GM21786 (cell line): ENCODE results near the gene HFM1.
"Not testable (repeated sequence)": the region's sequence is repeated elsewhere in the genome, so short reads cannot be mapped to it uniquely, and the experiment has no call there.

Experiments
- ATAC-seq: cut with Tn5 transposase; IDR thresholded peaks from one replicate; pipeline ENCODE4 v1.9.1; 2021; ENCODE audit not compliant: unreplicated experiment

The HFM1 gene

GRCh38 chr1:91349524-91349923, 55.1 kb downstream of the HFM1 start:
- no peak for ATAC-seq

- no peak for ATAC-seq
Observed at GRCh38 chr1:91346824-91347223, 57.8 kb downstream of the HFM1 start.

- ATAC-seq, result no peak
Observed at GRCh38 chr1:91345395-91346005, 59.1 kb downstream of the HFM1 start.

GRCh38 chr1:91338501-91338900, 66.1 kb downstream of the HFM1 start:
- ATAC-seq, result no peak

- ATAC-seq, result no peak
Observed at GRCh38 chr1:91335603-91336002, 69.0 kb downstream of the HFM1 start.

- ATAC-seq, result no peak
Observed at GRCh38 chr1:91334856-91335255, 69.8 kb downstream of the HFM1 start.

GRCh38 chr1:91325456-91325855, 79.2 kb downstream of the HFM1 start:
- no peak for ATAC-seq

- no peak for ATAC-seq
Observed at GRCh38 chr1:91314643-91315042, 90.0 kb downstream of the HFM1 start.

- ATAC-seq, result no peak
Observed at GRCh38 chr1:91311672-91312071, 93.0 kb downstream of the HFM1 start.

- ATAC-seq, result no peak
Observed at GRCh38 chr1:91308544-91308943, 96.1 kb downstream of the HFM1 start.

GRCh38 chr1:91307784-91308409, 96.7 kb downstream of the HFM1 start:
- ATAC-seq, result no peak

GRCh38 chr1:91303165-91303564, 101.5 kb downstream of the HFM1 start:
- no peak for ATAC-seq

- ATAC-seq, result not testable (repeated sequence)
Observed at GRCh38 chr1:91288843-91289553, 115.6 kb downstream of the HFM1 start.

- not testable (repeated sequence) for ATAC-seq
Observed at GRCh38 chr1:91286962-91287317, 117.7 kb downstream of the HFM1 start.

GRCh38 chr1:91286259-91286961, 118.2 kb downstream of the HFM1 start:
- not testable (repeated sequence) for ATAC-seq

GRCh38 chr1:91283421-91283726, 121.3 kb downstream of the HFM1 start:
- no peak for ATAC-seq

GRCh38 chr1:91282695-91283420, 121.8 kb downstream of the HFM1 start:
- ATAC-seq, result peak; percentile 72

- ATAC-seq, result no peak
Observed at GRCh38 chr1:91281782-91282181, 122.9 kb downstream of the HFM1 start.

- no peak for ATAC-seq
Observed at GRCh38 chr1:91278754-91279153, 125.9 kb downstream of the HFM1 start.

GRCh38 chr1:91273875-91274274, 130.8 kb downstream of the HFM1 start:
- no peak for ATAC-seq

- ATAC-seq, result no peak
Observed at GRCh38 chr1:91261655-91262054, 143.0 kb downstream of the HFM1 start.
